ENCODE data around the gene CEP19.
"Not testable (repeated sequence)": the region's sequence is repeated elsewhere in the genome, so short reads cannot be mapped to it uniquely, and the experiment has no call there.

Gene CEP19

DNA sequence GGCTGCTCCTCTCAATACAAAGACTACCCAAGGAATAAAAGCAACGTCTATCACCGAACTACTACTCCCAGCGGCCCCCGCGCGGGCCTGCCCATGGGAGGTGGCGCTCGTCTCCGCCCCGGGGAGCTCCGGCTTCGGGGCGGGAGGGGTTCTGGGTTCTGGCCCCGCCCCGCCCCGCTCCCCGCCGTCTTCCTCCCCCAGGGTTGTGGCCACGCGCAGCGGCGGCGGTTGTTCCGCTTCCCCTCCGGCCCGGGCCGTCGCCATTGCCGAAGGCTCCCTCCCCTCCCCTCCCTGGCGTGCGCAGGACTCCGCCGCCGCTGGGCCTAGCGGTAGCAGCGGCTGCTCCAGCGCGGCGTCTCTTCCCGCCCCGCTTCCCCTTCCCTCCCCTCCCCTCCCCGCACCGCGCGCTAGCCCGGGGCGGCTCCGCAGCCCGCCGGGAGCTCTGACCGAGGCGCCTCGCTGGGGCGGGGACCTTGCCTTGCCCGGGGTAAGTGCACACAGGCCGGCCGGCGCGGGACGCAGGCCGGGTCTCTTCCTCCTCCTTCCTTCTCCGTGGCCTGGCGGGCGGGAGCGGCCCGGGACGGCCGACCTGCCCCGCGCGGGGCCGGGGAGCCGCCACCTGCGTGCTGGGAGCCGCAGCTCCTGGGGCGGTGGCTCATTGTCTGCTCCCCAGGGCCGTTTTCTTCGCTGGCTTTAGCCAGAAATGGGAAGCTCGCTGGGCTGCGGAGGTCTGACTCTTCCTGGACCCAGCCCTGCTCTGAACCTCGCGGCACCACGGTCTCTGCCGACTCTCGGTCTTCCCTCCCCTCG is 27.8 kb upstream of the CEP19 start, which contains the start of gene PAK2:
Gene PAK2, plus strand, starts transcription at position 187 of the 810 bp plus-strand sequence. CDS start 42,790 bp downstream, outside the sequence.
- peak within 1 kb of the TSS; percentile 79 for H2AFZ ChIP-seq (ENCODE audit: low read length, unreplicated experiment)

DNA sequence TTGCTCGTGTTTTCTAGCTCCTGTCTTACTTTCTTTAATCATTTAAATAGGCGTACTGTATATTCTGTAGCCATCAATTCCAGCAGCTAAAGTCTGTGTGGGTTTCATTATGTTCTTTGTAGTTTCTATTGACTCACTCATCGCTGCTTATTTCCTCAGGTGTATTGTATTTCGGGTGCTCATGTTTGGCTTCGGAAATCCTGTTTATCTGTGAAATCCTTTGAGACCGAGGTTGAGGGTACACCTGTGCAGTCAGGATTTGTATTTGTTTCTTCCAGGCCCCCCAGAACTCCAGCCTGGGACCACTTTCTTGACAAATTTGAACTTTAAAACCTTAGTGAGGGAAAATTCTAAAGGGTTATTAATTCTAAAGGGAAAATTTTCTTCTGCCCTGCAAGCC is 25.6 kb upstream of the CEP19 start:
- Histone ChIP-seq H2AFZ (ENCODE audit: low read length, unreplicated experiment) (no peak overlapping the region), H3K4me3 (ENCODE audit: low read depth, low read length) (no peak overlapping the region), H3K27ac (ENCODE audit: low read depth, low read length) (no peak overlapping the region), H3K36me3 (ENCODE audit: insufficient read depth, low read length) (0 out of 2 replicates have a peak, but pooled peaks cover 3% of the 10 kb centered on the region), H3K4me1 (ENCODE audit: control insufficient read depth, insufficient read depth, low read length, unreplicated experiment) (peaks cover 4% of the 10 kb centered on the region), H3K79me2 (ENCODE audit: control insufficient read depth, insufficient read depth, low read length, unreplicated experiment) (peaks cover 28% of the 10 kb centered on the region), H3K27me3 (ENCODE audit: insufficient read depth, low read length) (no peaks in the 10 kb centered on the region)

More for the DNA sequence above, 27.8 kb upstream of the CEP19 start, which contains the start of gene PAK2:
- peaks cover 7% of the 10 kb centered on the region for H3K4me1 ChIP-seq (ENCODE audit: control insufficient read depth, insufficient read depth, low read length, unreplicated experiment)
- no peaks in the 10 kb centered on the region for H3K36me3 ChIP-seq (ENCODE audit: insufficient read depth, low read length)
- no peaks in the 10 kb centered on the region for H3K27me3 ChIP-seq (ENCODE audit: insufficient read depth, low read length)
- H3K4me3 ChIP-seq (ENCODE audit: low read depth, low read length), result peak within 1 kb of the TSS; percentile 96
- peaks cover 49% of the 10 kb centered on the region for H3K79me2 ChIP-seq (ENCODE audit: control insufficient read depth, insufficient read depth, low read length, unreplicated experiment)
- peak within 1 kb of the TSS; percentile 98 for H3K27ac ChIP-seq (ENCODE audit: low read depth, low read length)

DNA sequence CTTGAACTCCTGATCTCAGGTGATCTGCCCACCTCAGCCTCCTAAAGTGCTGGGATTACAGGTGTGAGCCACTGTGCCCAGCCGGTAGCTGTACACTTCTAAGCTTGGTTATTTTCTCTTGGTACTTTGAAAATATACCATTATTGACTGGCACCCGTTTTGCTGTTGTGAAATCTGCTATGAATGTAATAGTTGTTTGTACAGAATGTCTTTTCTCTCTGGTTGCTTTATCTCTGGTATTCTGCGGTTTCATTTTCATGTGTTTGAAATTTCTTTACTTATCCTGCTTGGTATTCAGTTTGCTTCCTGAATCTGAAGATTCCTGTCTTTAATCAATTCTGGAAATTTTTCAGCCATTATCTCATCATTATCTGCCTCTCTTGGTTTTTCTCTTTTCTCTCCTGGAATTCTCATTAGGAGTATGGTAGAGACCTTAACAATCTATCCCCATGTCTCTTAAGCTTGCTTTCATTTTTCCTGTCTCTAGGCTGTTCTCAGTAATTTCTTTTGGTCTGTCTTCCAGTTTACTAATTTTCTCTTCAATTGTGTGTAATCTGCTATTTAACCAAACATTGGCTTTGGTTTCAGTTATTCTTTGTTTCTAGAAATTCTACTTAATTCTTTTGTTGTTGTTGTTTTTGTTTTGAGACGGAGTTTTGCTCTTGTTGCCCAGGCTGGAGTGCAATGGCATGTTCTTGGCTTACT is 24.8 kb upstream of the CEP19 start:
- no peaks in the 10 kb centered on the region for H3K27me3 ChIP-seq (ENCODE audit: insufficient read depth, low read length)
- peaks cover 20% of the 10 kb centered on the region for H3K79me2 ChIP-seq (ENCODE audit: control insufficient read depth, insufficient read depth, low read length, unreplicated experiment)
- 0 out of 2 replicates have a peak, but pooled peaks cover 3% of the 10 kb centered on the region for H3K36me3 ChIP-seq (ENCODE audit: insufficient read depth, low read length)
- no peak overlapping the region for H3K27ac ChIP-seq (ENCODE audit: low read depth, low read length)
- no peak overlapping the region for H3K4me3 ChIP-seq (ENCODE audit: low read depth, low read length)
- peaks cover 4% of the 10 kb centered on the region for H3K4me1 ChIP-seq (ENCODE audit: control insufficient read depth, insufficient read depth, low read length, unreplicated experiment)
- H2AFZ ChIP-seq (ENCODE audit: low read length, unreplicated experiment), result no peak overlapping the region

- no peaks in the 10 kb centered on the region for H3K27me3 ChIP-seq (ENCODE audit: insufficient read depth, low read length)
- no peaks in the 10 kb centered on the region for H3K4me1 ChIP-seq (ENCODE audit: control insufficient read depth, insufficient read depth, low read length, unreplicated experiment)
- H3K27ac ChIP-seq (ENCODE audit: low read depth, low read length), result no peak overlapping the region
- no peak overlapping the region for H3K4me3 ChIP-seq (ENCODE audit: low read depth, low read length)
- H2AFZ ChIP-seq (ENCODE audit: low read length, unreplicated experiment), result no peak overlapping the region
- peaks cover 10% of the 10 kb centered on the region for H3K79me2 ChIP-seq (ENCODE audit: control insufficient read depth, insufficient read depth, low read length, unreplicated experiment)
- H3K36me3 ChIP-seq (ENCODE audit: insufficient read depth, low read length), result 0 out of 2 replicates have a peak, but pooled peaks cover 3% of the 10 kb centered on the region
Measured at GRCh38 chr3:196735751-196736150, 23.7 kb upstream of the CEP19 start.

DNA sequence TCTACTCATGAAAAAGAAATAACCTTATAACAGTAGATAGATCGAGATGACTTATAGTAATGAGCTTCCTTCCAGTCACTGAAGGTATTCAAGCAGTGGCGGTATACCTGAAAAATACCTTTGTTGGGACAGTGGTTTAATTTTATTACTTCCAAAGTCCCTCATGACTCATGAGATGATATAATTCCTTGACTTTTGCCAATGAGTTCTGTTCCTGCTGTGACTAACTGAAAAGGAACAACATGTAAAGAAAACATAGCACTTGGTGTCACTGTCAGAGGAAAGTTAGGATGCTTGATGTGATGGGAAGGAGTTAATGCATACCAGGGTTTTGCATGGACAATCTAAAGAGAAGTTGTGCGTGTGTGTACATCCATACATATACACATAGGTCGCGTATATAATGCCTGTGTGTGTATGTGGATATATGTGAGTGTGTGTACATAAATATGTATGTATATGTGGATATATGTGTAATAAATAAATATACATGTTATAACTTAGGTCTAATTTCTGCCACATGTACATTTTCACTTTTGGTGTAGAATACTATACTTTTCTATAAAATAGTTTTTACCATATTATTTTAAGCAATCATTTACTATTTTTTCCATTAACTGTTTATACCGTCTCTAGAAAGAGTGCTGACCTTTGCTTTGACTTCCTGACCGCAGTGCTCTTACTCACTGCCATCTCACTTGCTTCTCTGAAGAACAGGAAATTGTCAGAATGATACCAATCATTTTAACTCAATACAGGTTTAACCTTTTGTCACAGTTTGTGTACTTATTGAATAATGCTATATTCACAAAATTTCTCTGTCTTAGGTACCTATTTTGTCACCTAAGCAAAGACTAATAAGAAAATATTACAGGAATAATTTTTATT is 15.0 kb upstream of the CEP19 start:
- Histone ChIP-seq H3K27me3 (ENCODE audit: insufficient read depth, low read length) (no peaks in the 10 kb centered on the region), H3K4me1 (ENCODE audit: control insufficient read depth, insufficient read depth, low read length, unreplicated experiment) (peaks cover 23% of the 10 kb centered on the region), H3K27ac (ENCODE audit: low read depth, low read length) (peak overlapping the region; percentile 80), H3K36me3 (ENCODE audit: insufficient read depth, low read length) (peaks cover 1% of the 10 kb centered on the region), H3K4me3 (ENCODE audit: low read depth, low read length) (peak overlapping the region; percentile 52), H3K79me2 (ENCODE audit: control insufficient read depth, insufficient read depth, low read length, unreplicated experiment) (no peaks in the 10 kb centered on the region), H2AFZ (ENCODE audit: low read length, unreplicated experiment) (no peak overlapping the region)

DNA sequence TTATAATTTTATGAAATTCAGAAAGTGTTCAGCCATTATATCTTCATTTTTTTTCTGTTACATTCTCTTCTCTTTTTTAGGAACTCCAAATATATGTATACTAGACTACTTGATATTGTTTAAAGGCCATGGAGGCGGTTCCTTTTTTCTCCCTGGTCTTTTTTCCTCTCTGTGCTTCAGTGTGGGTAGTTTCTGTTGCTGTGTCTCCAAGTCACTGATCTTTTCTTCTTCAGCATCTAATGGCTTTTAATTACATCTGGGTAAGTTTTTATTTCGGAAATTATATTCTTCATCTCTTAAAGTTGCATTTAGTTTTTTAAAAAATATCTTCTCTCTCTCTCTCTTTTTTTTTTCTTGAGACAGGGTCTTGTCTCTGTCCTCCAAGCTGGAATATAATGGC is 9.0 kb upstream of the CEP19 start:
- Histone ChIP-seq H3K27ac (ENCODE audit: low read depth, low read length) (no peak overlapping the region), H3K27me3 (ENCODE audit: insufficient read depth, low read length) (no peaks in the 10 kb centered on the region), H3K36me3 (ENCODE audit: insufficient read depth, low read length) (peaks cover 25% of the 10 kb centered on the region), H3K4me1 (ENCODE audit: control insufficient read depth, insufficient read depth, low read length, unreplicated experiment) (no peaks in the 10 kb centered on the region), H2AFZ (ENCODE audit: low read length, unreplicated experiment) (no peak overlapping the region), H3K4me3 (ENCODE audit: low read depth, low read length) (no peak overlapping the region), H3K79me2 (ENCODE audit: control insufficient read depth, insufficient read depth, low read length, unreplicated experiment) (no peaks in the 10 kb centered on the region)

GRCh38 chr3:196717162-196717561 is 5.1 kb upstream of the CEP19 start:
- not testable (repeated sequence) for H2AFZ ChIP-seq (ENCODE audit: low read length, unreplicated experiment); H3K27ac ChIP-seq (ENCODE audit: low read depth, low read length); H3K4me1 ChIP-seq (ENCODE audit: control insufficient read depth, insufficient read depth, low read length, unreplicated experiment); H3K4me3 ChIP-seq (ENCODE audit: low read depth, low read length); H3K27me3 ChIP-seq (ENCODE audit: insufficient read depth, low read length)
- Histone ChIP-seq H3K36me3 (ENCODE audit: insufficient read depth, low read length) (peaks cover 25% of the 10 kb centered on the region), H3K79me2 (ENCODE audit: control insufficient read depth, insufficient read depth, low read length, unreplicated experiment) (peaks cover 16% of the 10 kb centered on the region)

- Histone ChIP-seq H3K27ac (ENCODE audit: low read depth, low read length) (peak overlapping the region; percentile 78), H2AFZ (ENCODE audit: low read length, unreplicated experiment) (peak overlapping the region; percentile 74), H3K27me3 (ENCODE audit: insufficient read depth, low read length) (no peaks in the 10 kb centered on the region), H3K4me3 (ENCODE audit: low read depth, low read length) (peak overlapping the region; percentile 97), H3K4me1 (ENCODE audit: control insufficient read depth, insufficient read depth, low read length, unreplicated experiment) (peaks cover 5% of the 10 kb centered on the region), H3K36me3 (ENCODE audit: insufficient read depth, low read length) (no peaks in the 10 kb centered on the region), H3K79me2 (ENCODE audit: control insufficient read depth, insufficient read depth, low read length, unreplicated experiment) (peaks cover 16% of the 10 kb centered on the region)
Measured at GRCh38 chr3:196712514-196713413, 714 bp upstream of the CEP19 start.

DNA sequence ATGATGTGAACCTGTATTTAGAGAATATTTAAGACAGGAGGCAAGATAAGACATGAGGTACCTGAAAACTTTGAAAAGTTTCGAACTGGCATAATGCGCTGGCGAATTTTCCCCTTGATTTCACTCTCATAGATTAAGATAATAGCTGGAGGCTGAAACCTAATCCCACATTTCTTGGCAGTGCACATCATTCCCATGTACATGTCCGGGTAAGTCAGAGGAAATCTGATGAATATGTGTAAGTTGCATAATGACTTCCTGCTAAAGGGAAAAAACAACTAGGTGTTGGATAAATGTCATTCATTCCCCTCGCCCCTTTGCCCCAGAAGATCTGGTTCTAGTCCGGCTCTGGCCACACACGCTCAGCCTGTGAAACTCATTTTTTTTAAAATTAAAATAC is 3.6 kb downstream of the CEP19 start:
- H3K79me2 ChIP-seq (ENCODE audit: control insufficient read depth, insufficient read depth, low read length, unreplicated experiment), result peaks cover 8% of the 10 kb centered on the region
- H3K4me3 ChIP-seq (ENCODE audit: low read depth, low read length), result no peak overlapping the region
- no peak overlapping the region for H2AFZ ChIP-seq (ENCODE audit: low read length, unreplicated experiment)
- no peak overlapping the region for H3K27ac ChIP-seq (ENCODE audit: low read depth, low read length)
- no peaks in the 10 kb centered on the region for H3K4me1 ChIP-seq (ENCODE audit: control insufficient read depth, insufficient read depth, low read length, unreplicated experiment)
- no peaks in the 10 kb centered on the region for H3K27me3 ChIP-seq (ENCODE audit: insufficient read depth, low read length)
- H3K36me3 ChIP-seq (ENCODE audit: insufficient read depth, low read length), result no peaks in the 10 kb centered on the region

All from ACC112 (cell line).